OCI-LY3 (cell line): Measurements from ENCODE around the gene USP47.

Experiments
- CTCF ChIP-seq: fragments of 200-600, 300-600 bp; sonication (generic); IDR thresholded peaks from 2 replicates; pipeline ENCODE4 v1.5.1; 2014; ENCODE audit warnings: antibody characterized with exemption, low read length, low read depth
- EZH2phosphoT487 ChIP-seq: fragments of 200-600 bp; shearing (Covaris generic); IDR thresholded peaks from 2 replicates; pipeline ENCODE4 v1.6.1; 2018; ENCODE audit warnings: antibody characterized with exemption, mixed run types, low read depth

DNA sequence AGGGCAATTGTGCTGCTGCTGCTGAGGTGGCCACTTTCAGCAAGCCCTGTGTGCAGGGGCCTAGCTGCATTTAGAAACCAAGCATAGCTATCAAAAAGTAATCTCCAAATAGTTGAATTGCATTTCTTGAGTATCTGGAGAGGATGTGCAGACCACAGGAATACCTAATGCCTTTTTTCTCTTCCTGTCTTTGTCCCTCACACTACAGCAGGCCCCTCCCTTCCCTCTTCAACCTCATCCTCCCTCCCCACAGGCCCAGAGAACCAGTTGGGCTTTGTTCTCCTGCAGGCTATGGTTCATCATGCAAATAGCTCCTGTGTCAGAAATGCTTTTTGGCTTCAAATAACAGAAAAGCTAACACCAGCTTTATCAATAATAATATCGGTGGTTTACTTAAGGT, 118.9 kb downstream of the USP47 start:
- TF ChIP-seq CTCF (no peak), EZH2phosphoT487 (no peak)
